GM23248 (cell line): ENCODE data around the gene CRYBG2.

Experiments
- EZH2 ChIP-seq: fragments of 200-600 bp; sonication (generic); IDR thresholded peaks from 2 replicates; pipeline ENCODE4 v1.6.1; 2018; ENCODE audit warnings: antibody characterized with exemption, mild to moderate bottlenecking; ENCODE audit not compliant: insufficient read depth, poor library complexity, severe bottlenecking
- EZH2phosphoT487 ChIP-seq: fragments of 200-600 bp; sonication (generic); IDR thresholded peaks from 2 replicates; pipeline ENCODE4 v1.6.1; 2018; ENCODE audit warnings: antibody characterized with exemption, moderate library complexity, mild to moderate bottlenecking, low read depth; ENCODE audit not compliant: insufficient read depth

GRCh38 chr1:26356106-26356505 is 2.2 kb upstream of the CRYBG2 start:
- TF ChIP-seq EZH2 (no peak), EZH2phosphoT487 (no peak)
